ENCODE measurements around the gene PFN4.
A peak's percentile ranks its signal among the peaks of the same experiment; 100 is the strongest.

PFN4 gene

DNA sequence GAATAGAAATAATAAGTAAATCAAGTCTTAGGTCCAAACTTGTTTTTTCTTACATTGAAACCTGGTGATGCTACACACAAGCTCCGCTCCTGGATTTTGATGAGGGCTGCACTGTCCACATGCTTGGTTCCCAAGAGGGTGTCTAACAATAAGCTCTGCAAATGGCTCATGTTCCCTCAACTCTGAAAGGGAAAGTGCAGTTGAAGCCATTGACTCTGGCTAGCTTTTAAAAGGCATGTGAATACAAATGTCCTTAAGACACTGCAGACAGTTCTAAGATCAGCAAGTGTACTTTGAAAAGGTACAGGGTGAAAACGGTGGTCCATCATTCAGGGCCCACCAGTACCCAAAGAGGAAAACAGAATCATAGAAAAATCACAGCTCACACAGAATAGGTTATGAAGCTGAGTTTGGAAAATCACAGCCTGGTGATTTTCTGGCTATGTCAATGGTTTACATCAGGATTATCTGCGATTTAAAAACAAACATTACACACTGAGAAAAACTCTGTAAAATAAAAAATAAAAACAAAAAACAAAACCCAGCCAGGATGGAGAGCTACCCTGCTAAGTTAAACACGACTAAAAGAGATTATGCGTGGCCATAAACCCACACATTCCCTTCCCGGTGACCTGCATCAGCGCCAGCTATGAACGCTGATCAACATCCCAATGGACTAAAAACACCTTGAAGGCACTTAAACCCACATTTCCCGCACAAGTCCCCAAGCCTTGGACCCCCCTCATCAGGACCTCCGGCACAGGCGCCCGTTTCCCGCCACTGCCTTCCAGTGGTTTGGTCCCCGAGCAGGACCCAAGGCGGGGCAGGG lies 554 bp downstream of the PFN4 start:
- TF ChIP-seq, protein P1, sequence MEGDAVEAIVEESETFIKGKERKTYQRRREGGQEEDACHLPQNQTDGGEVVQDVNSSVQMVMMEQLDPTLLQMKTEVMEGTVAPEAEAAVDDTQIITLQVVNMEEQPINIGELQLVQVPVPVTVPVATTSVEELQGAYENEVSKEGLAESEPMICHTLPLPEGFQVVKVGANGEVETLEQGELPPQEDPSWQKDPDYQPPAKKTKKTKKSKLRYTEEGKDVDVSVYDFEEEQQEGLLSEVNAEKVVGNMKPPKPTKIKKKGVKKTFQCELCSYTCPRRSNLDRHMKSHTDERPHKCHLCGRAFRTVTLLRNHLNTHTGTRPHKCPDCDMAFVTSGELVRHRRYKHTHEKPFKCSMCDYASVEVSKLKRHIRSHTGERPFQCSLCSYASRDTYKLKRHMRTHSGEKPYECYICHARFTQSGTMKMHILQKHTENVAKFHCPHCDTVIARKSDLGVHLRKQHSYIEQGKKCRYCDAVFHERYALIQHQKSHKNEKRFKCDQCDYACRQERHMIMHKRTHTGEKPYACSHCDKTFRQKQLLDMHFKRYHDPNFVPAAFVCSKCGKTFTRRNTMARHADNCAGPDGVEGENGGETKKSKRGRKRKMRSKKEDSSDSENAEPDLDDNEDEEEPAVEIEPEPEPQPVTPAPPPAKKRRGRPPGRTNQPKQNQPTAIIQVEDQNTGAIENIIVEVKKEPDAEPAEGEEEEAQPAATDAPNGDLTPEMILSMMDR (IDR thresholded peaks at IDR 0.05): no peak
- peaks cover 12 to 13% of the 10 kb centered on the region in 2 experiments for H3K4me1 ChIP-seq (ENCODE audit: control insufficient read depth in 1 of 2, insufficient read depth in 1 of 2, low read depth in 1 of 2, low read length in 1 of 2)
- H3K4me3 ChIP-seq (ENCODE audit: low read depth in 1 of 2, low read length in 1 of 2): peak overlapping the region; percentile 62 to 67
- peaks cover 4% of the 10 kb centered on the region for H3K27me3 ChIP-seq
- H3K27ac ChIP-seq: no peak overlapping the region
- no peaks in the 10 kb centered on the region for H3K9me3 ChIP-seq
- no peaks in the 10 kb centered on the region for H3K36me3 ChIP-seq

DNA sequence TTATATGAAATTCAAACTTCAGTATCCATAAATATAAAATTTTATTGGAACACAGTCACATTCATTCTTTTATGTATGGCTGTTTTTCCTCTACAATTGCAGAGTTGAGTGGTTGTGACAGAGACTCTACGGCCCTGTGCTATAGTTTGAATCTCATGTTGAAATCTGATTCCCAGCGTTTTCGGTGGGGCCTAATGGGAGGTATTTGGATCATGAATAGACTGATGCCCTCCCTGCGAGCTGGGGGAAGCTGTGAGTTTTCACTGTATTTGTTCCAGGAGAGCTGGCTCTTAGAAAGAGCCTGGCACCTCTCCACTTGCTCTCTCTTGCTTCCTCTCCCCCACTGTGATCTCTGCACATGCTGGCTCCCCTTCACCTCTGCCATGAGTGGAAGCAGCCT lies 1.7 kb downstream of the PFN4 start:
- Histone ChIP-seq H3K4me3 (ENCODE audit: low read depth in 1 of 2, low read length in 1 of 2) (no peak overlapping the region), H3K27ac (no peak overlapping the region), H3K36me3 (no peaks in the 10 kb centered on the region), H3K4me1 (ENCODE audit: control insufficient read depth in 1 of 2, insufficient read depth in 1 of 2, low read depth in 1 of 2, low read length in 1 of 2) (peaks cover 12 to 13% of the 10 kb centered on the region in 2 experiments), H3K9me3 (no peaks in the 10 kb centered on the region), H3K27me3 (peaks cover 4% of the 10 kb centered on the region)
- TF ChIP-seq, protein P1 (IDR thresholded peaks at IDR 0.05): no peak

DNA sequence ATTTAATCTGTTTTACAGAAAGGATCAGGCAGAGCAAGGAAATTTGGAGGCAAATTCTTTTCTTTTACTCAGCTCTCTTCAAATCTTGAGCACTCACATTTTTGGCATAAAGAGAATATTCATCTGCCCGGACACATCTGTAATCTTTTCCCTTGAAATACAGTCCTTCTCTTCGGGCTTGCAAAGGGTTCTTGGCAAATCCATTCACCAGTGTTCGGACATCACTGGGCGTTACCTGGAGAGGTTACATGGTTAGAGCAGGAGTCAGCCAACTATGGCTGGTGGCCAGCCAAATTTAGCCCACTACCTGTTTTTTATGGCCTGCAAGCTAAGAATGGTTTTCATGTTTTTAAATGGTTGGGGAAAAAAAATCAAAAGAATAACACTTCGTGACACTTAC lies 2.1 kb downstream of the PFN4 start:
- no peaks in the 10 kb centered on the region for H3K36me3 ChIP-seq
- H3K4me3 ChIP-seq (ENCODE audit: low read depth in 1 of 2, low read length in 1 of 2): no peak overlapping the region
- no peak overlapping the region for H3K27ac ChIP-seq
- H3K9me3 ChIP-seq: no peaks in the 10 kb centered on the region
- peaks cover 12 to 13% of the 10 kb centered on the region in 2 experiments for H3K4me1 ChIP-seq (ENCODE audit: control insufficient read depth in 1 of 2, insufficient read depth in 1 of 2, low read depth in 1 of 2, low read length in 1 of 2)
- peaks cover 4% of the 10 kb centered on the region for H3K27me3 ChIP-seq
- TF ChIP-seq, protein P1 (IDR thresholded peaks at IDR 0.05): no peak

DNA sequence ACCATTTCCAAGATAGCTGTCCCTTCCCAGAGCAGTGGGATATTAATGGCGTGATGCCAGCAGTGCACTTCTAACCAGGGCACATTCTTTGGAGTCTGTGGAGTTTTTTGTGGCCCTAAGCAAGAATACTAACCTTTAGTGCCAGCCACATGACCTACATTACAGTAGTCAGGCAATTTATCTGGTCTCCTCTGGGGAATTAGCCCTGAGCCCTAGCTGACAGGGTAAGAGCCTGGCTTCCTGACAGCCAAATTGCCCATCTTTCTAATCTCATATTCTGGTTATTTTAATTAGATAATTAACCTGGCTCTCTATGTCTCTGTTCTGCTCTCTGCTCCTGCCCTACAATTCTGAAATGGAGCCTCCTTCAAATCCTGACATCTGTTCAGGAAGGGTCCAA lies 5.2 kb downstream of the PFN4 start:
- no peaks in the 10 kb centered on the region for H3K27me3 ChIP-seq
- H3K36me3 ChIP-seq: no peaks in the 10 kb centered on the region
- TF ChIP-seq, protein P1 (IDR thresholded peaks at IDR 0.05): no peak
- H3K27ac ChIP-seq: no peak overlapping the region
- H3K4me1 ChIP-seq (ENCODE audit: control insufficient read depth in 1 of 2, insufficient read depth in 1 of 2, low read depth in 1 of 2, low read length in 1 of 2): peaks cover 4% of the 10 kb centered on the region in 2 experiments
- H3K4me3 ChIP-seq (ENCODE audit: low read depth in 1 of 2, low read length in 1 of 2): no peak overlapping the region
- H3K9me3 ChIP-seq: no peaks in the 10 kb centered on the region

DNA sequence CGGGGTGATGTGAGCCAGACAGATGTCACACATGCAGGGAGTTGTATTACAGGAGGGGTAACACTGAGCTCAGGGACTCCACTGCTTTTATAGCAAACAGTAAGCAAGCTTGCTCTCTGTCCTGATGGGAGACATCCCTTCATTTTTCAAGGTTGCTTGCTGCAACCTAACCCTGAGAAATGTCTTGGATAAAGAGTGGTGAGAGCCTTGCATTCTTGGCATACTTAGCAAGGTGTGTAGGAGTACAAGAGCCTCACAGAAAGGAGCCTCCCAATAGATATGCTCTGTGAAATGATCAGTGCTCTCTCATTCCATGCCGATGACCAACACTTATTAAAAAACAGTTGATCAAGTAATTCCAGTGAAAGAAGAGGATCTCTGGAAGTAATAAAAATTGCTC lies 8.1 kb downstream of the PFN4 start:
- no peaks in the 10 kb centered on the region for H3K27me3 ChIP-seq
- no peaks in the 10 kb centered on the region for H3K36me3 ChIP-seq
- H3K4me1 ChIP-seq (ENCODE audit: control insufficient read depth in 1 of 2, insufficient read depth in 1 of 2, low read depth in 1 of 2, low read length in 1 of 2): no peaks in the 10 kb centered on the region
- H3K4me3 ChIP-seq (ENCODE audit: low read depth in 1 of 2, low read length in 1 of 2): no peak overlapping the region
- TF ChIP-seq, protein P1 (IDR thresholded peaks at IDR 0.05): no peak
- H3K27ac ChIP-seq: no peak overlapping the region
- no peaks in the 10 kb centered on the region for H3K9me3 ChIP-seq
